NCI-H2107 treated with DMSO at 0.1 percent for 48 hours (cell line): ENCODE data around the gene ARFRP1.
"Not testable (repeated sequence)": the region's sequence is repeated elsewhere in the genome, so short reads cannot be mapped to it uniquely, and the experiment has no call there.

Source experiments
- DNase-seq: peaks from one replicate; lab custom pipeline; 2025; ENCODE audit not compliant: unreplicated experiment; lab: John Stamatoyannopoulos, UW

The ARFRP1 gene

GRCh38 chr20:63733117-63733516, 25.3 kb upstream of the ARFRP1 start:
- DNase-seq, result no peak

- no peak for DNase-seq
These were observed 24.6 kb upstream of the ARFRP1 start for GRCh38 chr20:63732118-63733095.

GRCh38 chr20:63731410-63731809, 23.6 kb upstream of the ARFRP1 start:
- DNase-seq, result no peak

- not testable (repeated sequence) for DNase-seq
These were observed 22.5 kb upstream of the ARFRP1 start for GRCh38 chr20:63730189-63730733.

GRCh38 chr20:63722967-63723622, 15.3 kb upstream of the ARFRP1 start:
- DNase-seq, result not testable (repeated sequence)

- no peak for DNase-seq
These were observed 11.2 kb upstream of the ARFRP1 start for GRCh38 chr20:63718996-63719395.

GRCh38 chr20:63714858-63715257, 7.1 kb upstream of the ARFRP1 start:
- DNase-seq, result no peak

GRCh38 chr20:63712191-63712590, 4.4 kb upstream of the ARFRP1 start:
- DNase-seq, result no peak

GRCh38 chr20:63711085-63711645, 3.4 kb upstream of the ARFRP1 start:
- DNase-seq, result no peak

- no peak for DNase-seq
These were observed 1.4 kb upstream of the ARFRP1 start for GRCh38 chr20:63709149-63709527.

- DNase-seq, result no peak
These were observed 749 bp upstream of the ARFRP1 start for GRCh38 chr20:63708301-63709148.

GRCh38 chr20:63706852-63707557, 771 bp downstream of the ARFRP1 start:
- DNase-seq, result peak; percentile 56

GRCh38 chr20:63706027-63706695, 1.6 kb downstream of the ARFRP1 start:
- DNase-seq, result no peak

GRCh38 chr20:63705232-63706026, 2.3 kb downstream of the ARFRP1 start:
- DNase-seq, result no peak

- no peak for DNase-seq
These were observed 3.0 kb downstream of the ARFRP1 start for GRCh38 chr20:63704749-63705117.

- no peak for DNase-seq
These were observed 3.6 kb downstream of the ARFRP1 start for GRCh38 chr20:63703976-63704748.

- no peak for DNase-seq
These were observed 4.3 kb downstream of the ARFRP1 start for GRCh38 chr20:63703471-63703975.
